Uterus (tissue), 2 donors: Measurements from ENCODE around the gene TBCA.

Experiments
- POLR2A ChIP-seq, 2 donors: fragments of 450-650 bp; IDR thresholded peaks; one replicate each; pipeline ENCODE4 v1.6.1; 2016; ENCODE audit warnings: antibody characterized with exemption in 2 of 2, mild to moderate bottlenecking in 1 of 2, moderate library complexity in 1 of 2
- TF ChIP-seq, protein P1 (sequence below), 4 experiments: fragments of 200-600 bp in 2 of 4; fragments of 450-650 bp in 2 of 4; sonication (generic) in 2 of 4; IDR thresholded peaks; one replicate each; pipeline ENCODE4 v1.5.1; 2016 to 2019; ENCODE audit warnings: antibody characterized with exemption in 4 of 4, mild to moderate bottlenecking in 2 of 4, moderate library complexity in 1 of 4

DNA sequence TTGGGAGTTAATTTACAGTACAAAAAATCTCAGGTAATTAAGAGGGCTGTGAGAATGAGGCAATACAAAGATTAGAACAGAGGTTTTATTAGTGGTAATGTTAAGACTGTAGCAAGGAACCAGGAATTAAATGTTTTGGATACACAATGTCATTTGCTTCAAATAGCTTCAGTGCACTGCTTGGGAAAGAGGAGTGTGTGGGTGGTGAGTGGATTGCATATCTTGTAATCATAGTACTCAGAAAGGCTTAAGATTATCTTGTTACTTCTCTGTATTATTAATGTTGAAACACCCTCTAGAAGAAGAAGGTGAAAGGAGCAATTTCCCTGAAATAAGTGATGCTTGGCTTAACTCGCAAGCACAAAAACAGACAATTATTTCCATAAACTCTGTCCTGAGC is 21.0 kb upstream of the TBCA start:
- TF ChIP-seq, protein P1, sequence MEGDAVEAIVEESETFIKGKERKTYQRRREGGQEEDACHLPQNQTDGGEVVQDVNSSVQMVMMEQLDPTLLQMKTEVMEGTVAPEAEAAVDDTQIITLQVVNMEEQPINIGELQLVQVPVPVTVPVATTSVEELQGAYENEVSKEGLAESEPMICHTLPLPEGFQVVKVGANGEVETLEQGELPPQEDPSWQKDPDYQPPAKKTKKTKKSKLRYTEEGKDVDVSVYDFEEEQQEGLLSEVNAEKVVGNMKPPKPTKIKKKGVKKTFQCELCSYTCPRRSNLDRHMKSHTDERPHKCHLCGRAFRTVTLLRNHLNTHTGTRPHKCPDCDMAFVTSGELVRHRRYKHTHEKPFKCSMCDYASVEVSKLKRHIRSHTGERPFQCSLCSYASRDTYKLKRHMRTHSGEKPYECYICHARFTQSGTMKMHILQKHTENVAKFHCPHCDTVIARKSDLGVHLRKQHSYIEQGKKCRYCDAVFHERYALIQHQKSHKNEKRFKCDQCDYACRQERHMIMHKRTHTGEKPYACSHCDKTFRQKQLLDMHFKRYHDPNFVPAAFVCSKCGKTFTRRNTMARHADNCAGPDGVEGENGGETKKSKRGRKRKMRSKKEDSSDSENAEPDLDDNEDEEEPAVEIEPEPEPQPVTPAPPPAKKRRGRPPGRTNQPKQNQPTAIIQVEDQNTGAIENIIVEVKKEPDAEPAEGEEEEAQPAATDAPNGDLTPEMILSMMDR (IDR thresholded peaks at IDR 0.05) = no peak
- TF ChIP-seq POLR2A (IDR thresholded peaks at IDR 0.05) = no peak
